GM20000 (cell line): ENCODE data around the gene CENPI.

Experiments used
- DNase-seq: peaks from one replicate; pipeline ENCODE4 v3.0.0; 2012; ENCODE audit warnings: low spot score
- TF ChIP-seq, protein P1 (sequence below): IDR thresholded peaks from 2 replicates; pipeline ENCODE4 v1.5.1; 2012; ENCODE audit warnings: mild to moderate bottlenecking, control low read depth; ENCODE audit errors: extremely low read depth, missing control alignments

Gene CENPI

GRCh38 chrX:101078716-101079598, 19.0 kb upstream of the CENPI start, which contains the start of gene TMEM35A:
Gene TMEM35A (plus strand): TSS chrX:101078879. CDS start chrX:101079003, 124 bp downstream.
- TF ChIP-seq, protein P1, sequence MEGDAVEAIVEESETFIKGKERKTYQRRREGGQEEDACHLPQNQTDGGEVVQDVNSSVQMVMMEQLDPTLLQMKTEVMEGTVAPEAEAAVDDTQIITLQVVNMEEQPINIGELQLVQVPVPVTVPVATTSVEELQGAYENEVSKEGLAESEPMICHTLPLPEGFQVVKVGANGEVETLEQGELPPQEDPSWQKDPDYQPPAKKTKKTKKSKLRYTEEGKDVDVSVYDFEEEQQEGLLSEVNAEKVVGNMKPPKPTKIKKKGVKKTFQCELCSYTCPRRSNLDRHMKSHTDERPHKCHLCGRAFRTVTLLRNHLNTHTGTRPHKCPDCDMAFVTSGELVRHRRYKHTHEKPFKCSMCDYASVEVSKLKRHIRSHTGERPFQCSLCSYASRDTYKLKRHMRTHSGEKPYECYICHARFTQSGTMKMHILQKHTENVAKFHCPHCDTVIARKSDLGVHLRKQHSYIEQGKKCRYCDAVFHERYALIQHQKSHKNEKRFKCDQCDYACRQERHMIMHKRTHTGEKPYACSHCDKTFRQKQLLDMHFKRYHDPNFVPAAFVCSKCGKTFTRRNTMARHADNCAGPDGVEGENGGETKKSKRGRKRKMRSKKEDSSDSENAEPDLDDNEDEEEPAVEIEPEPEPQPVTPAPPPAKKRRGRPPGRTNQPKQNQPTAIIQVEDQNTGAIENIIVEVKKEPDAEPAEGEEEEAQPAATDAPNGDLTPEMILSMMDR: no peak
- DNase-seq: no peak

GRCh38 chrX:101079736-101080270, 18.2 kb upstream of the CENPI start:
- no peak for DNase-seq
- TF ChIP-seq, protein P1: no peak

- DNase-seq: no peak
- TF ChIP-seq, protein P1: no peak
Measured at GRCh38 chrX:101080326-101081124, 17.5 kb upstream of the CENPI start.

- no peak for DNase-seq
- TF ChIP-seq, protein P1: no peak
Measured at GRCh38 chrX:101081231-101081630, 16.8 kb upstream of the CENPI start.

GRCh38 chrX:101091817-101092216, 6.2 kb upstream of the CENPI start:
- DNase-seq: no peak
- TF ChIP-seq, protein P1: no peak

- no peak for DNase-seq
- TF ChIP-seq, protein P1: no peak
Measured at GRCh38 chrX:101108284-101108683, 10.3 kb downstream of the CENPI start.
